HG03342 (cell line): ENCODE results near the gene TERT.
"Not testable (repeated sequence)": the region's sequence is repeated elsewhere in the genome, so short reads cannot be mapped to it uniquely, and the experiment has no call there.

Experiments
- ATAC-seq: cut with Tn5 transposase; IDR thresholded peaks from one replicate; pipeline ENCODE4 v1.9.1; 2021; ENCODE audit warnings: mild to moderate bottlenecking, moderate library complexity; ENCODE audit not compliant: unreplicated experiment

The TERT gene

GRCh38 chr5:1331861-1332405, 37.1 kb upstream of the TERT start:
- ATAC-seq, result no peak

- ATAC-seq, result no peak
Measured at GRCh38 chr5:1330847-1331831, 36.3 kb upstream of the TERT start.

- ATAC-seq, result no peak
Measured at GRCh38 chr5:1330146-1330846, 35.4 kb upstream of the TERT start.

GRCh38 chr5:1329111-1329579, 34.3 kb upstream of the TERT start:
- no peak for ATAC-seq

- not testable (repeated sequence) for ATAC-seq
Measured at GRCh38 chr5:1328237-1329110, 33.6 kb upstream of the TERT start.

- not testable (repeated sequence) for ATAC-seq
Measured at GRCh38 chr5:1326901-1327756, 32.3 kb upstream of the TERT start.

GRCh38 chr5:1326532-1326875, 31.6 kb upstream of the TERT start:
- ATAC-seq, result not testable (repeated sequence)

GRCh38 chr5:1325870-1326531, 31.1 kb upstream of the TERT start:
- ATAC-seq, result no peak

GRCh38 chr5:1325191-1325741, 30.4 kb upstream of the TERT start:
- no peak for ATAC-seq

GRCh38 chr5:1324719-1325190, 29.9 kb upstream of the TERT start:
- ATAC-seq, result no peak

GRCh38 chr5:1324301-1324700, 29.4 kb upstream of the TERT start:
- ATAC-seq, result no peak

- ATAC-seq, result no peak
Measured at GRCh38 chr5:1323803-1324173, 28.9 kb upstream of the TERT start.

- ATAC-seq, result no peak
Measured at GRCh38 chr5:1322955-1323802, 28.3 kb upstream of the TERT start.

GRCh38 chr5:1322036-1322900, 27.4 kb upstream of the TERT start:
- ATAC-seq, result no peak

- ATAC-seq, result no peak
Measured at GRCh38 chr5:1321576-1321975, 26.7 kb upstream of the TERT start.

GRCh38 chr5:1320436-1321344, 25.8 kb upstream of the TERT start:
- ATAC-seq, result no peak
